Measurements from ENCODE around the gene ZG16B.

ZG16B gene

DNA sequence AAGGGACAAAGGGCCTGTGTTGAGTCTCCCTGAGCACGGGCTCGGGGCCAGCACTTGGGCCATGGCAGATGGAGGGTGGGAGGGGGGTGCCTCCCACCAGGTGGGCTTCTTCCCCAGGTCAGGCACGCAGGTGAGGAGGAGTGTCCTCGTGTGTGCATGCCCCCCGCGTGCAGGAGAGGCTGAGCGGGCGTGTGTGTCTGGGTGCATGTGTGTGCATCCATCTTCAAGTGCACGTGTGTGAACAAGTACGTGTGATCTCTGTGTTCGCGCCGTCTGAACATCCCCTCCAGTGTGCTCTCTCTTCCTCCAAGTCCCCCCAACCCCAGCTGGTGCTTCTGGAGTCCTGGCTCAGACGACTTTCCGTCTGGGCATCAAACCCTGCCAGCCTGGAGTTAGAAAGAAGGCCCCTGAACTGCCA is 2.7 kb upstream of the ZG16B start:
- Histone ChIP-seq H3K36me3 (no peaks in the 10 kb centered on the region), H3K4me1 (ENCODE audit: control insufficient read depth in 1 of 2, insufficient read depth in 1 of 2, low read depth in 1 of 2, low read length in 1 of 2) (peaks cover 12 to 14% of the 10 kb centered on the region in 2 experiments), H3K27ac (no peak overlapping the region), H3K9me3 (no peaks in the 10 kb centered on the region), H3K4me3 (ENCODE audit: low read depth in 1 of 2, low read length in 1 of 2) (no peak overlapping the region), H3K27me3 (no peaks in the 10 kb centered on the region)
- TF ChIP-seq, protein P1, sequence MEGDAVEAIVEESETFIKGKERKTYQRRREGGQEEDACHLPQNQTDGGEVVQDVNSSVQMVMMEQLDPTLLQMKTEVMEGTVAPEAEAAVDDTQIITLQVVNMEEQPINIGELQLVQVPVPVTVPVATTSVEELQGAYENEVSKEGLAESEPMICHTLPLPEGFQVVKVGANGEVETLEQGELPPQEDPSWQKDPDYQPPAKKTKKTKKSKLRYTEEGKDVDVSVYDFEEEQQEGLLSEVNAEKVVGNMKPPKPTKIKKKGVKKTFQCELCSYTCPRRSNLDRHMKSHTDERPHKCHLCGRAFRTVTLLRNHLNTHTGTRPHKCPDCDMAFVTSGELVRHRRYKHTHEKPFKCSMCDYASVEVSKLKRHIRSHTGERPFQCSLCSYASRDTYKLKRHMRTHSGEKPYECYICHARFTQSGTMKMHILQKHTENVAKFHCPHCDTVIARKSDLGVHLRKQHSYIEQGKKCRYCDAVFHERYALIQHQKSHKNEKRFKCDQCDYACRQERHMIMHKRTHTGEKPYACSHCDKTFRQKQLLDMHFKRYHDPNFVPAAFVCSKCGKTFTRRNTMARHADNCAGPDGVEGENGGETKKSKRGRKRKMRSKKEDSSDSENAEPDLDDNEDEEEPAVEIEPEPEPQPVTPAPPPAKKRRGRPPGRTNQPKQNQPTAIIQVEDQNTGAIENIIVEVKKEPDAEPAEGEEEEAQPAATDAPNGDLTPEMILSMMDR (IDR thresholded peaks at IDR 0.05): no peak

DNA sequence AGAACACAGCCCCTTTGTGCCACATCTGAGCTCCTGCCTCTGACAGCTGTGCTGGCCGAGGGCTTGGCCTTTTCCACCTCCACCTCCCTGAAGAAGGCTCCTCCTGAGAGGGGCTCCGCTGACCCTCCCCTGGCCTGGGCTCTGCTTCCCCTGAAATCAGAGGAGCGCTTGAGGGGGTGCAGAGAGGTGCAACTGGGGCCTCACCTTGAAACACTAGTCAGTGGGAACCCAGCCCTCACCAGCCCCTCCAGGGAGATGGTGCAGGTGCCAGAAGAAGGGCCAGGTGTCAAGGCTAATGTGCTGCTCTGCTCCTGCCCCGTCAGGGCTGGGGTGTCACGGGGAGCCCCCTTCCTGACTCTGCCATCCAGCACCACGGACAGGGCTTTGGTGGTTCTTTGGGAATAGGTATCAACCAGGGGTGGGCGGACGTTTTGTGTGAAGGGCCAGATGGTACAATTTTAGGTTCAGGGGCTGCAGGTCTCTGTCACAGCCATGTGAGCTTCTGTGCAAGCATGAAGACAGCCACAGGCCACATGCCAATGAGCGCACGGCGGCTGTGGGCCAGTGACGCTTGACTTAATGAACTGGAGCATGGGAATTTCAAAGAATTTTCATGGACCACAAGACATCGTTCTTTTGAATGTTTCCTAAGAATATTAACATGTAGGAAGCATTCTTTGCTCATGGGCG is 2.1 kb upstream of the ZG16B start:
- H3K4me3 ChIP-seq (ENCODE audit: low read depth in 1 of 2, low read length in 1 of 2): no peak overlapping the region
- TF ChIP-seq, protein P1 (IDR thresholded peaks at IDR 0.05): no peak
- H3K36me3 ChIP-seq: no peaks in the 10 kb centered on the region
- H3K9me3 ChIP-seq: no peaks in the 10 kb centered on the region
- peaks cover 12 to 14% of the 10 kb centered on the region in 2 experiments for H3K4me1 ChIP-seq (ENCODE audit: control insufficient read depth in 1 of 2, insufficient read depth in 1 of 2, low read depth in 1 of 2, low read length in 1 of 2)
- no peaks in the 10 kb centered on the region for H3K27me3 ChIP-seq
- no peak overlapping the region for H3K27ac ChIP-seq

DNA sequence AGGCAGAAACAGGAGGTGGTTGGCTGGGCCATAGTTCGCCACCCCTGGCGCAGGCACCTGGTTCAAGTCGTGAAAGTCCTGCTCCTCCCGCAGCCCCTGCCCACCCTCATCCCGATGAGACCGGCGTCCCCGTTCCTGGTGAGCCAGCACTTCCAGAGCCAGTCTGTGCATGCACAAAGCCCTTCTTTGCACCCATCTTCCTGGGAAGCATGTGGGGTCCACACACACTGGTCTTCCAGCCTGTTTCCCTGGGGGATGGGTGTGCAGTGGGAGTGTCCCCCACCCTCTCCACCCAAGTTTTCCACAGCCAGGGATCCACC is 1.6 kb upstream of the ZG16B start:
- Histone ChIP-seq H3K27ac (no peak overlapping the region), H3K9me3 (no peaks in the 10 kb centered on the region), H3K27me3 (no peaks in the 10 kb centered on the region), H3K4me3 (ENCODE audit: low read depth in 1 of 2, low read length in 1 of 2) (no peak overlapping the region), H3K36me3 (no peaks in the 10 kb centered on the region), H3K4me1 (ENCODE audit: control insufficient read depth in 1 of 2, insufficient read depth in 1 of 2, low read depth in 1 of 2, low read length in 1 of 2) (peaks cover 12 to 14% of the 10 kb centered on the region in 2 experiments)
- TF ChIP-seq, protein P1 (IDR thresholded peaks at IDR 0.05): no peak

DNA sequence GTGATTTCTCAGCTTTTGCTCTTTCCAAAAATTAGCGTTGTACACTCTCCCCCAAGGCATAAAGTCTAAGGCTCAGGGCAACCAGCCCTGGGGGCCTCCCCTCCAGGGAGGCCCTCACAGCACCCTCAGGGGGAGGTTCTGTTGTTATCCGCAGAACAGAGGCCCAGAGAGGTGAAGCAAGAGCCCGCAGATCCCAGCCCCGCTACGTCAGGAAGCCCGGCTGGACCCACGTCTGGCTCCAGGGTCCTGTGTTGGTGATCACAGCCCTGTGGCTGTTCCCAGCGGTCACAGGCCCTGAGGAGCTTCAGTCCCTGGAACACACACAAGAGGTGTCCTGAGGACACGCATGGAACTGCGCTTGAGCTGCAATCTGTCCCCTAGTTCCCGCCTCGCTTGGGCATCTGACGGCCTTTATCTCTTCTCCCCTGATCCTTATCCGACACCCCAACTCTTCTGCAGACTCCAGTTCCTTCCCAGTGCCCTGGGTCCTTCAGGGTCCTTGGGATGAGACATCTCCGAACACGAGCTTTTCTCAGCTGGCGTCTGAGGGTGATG is 1.1 kb upstream of the ZG16B start:
- H3K27ac ChIP-seq: no peak overlapping the region
- TF ChIP-seq, protein P1 (IDR thresholded peaks at IDR 0.05): no peak
- no peaks in the 10 kb centered on the region for H3K9me3 ChIP-seq
- peaks cover 12 to 14% of the 10 kb centered on the region in 2 experiments for H3K4me1 ChIP-seq (ENCODE audit: control insufficient read depth in 1 of 2, insufficient read depth in 1 of 2, low read depth in 1 of 2, low read length in 1 of 2)
- no peak overlapping the region for H3K4me3 ChIP-seq (ENCODE audit: low read depth in 1 of 2, low read length in 1 of 2)
- H3K36me3 ChIP-seq: no peaks in the 10 kb centered on the region
- no peaks in the 10 kb centered on the region for H3K27me3 ChIP-seq

DNA sequence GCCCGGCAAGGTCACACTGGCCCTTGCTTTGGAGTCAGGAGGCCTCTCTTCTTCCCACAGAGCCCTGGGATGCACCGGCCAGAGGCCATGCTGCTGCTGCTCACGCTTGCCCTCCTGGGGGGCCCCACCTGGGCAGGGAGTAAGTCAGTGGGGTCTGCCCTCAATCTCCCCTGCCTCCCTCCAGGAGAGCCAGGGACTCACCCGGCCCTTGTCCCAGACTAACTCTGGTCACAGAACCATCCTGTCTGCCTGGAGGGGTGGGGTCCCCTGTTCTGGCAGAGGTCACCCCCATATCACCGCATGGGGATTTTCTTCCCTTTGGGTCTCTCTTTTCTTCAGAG is 222 bp downstream of the ZG16B start:
- Histone ChIP-seq H3K4me1 (ENCODE audit: control insufficient read depth in 1 of 2, insufficient read depth in 1 of 2, low read depth in 1 of 2, low read length in 1 of 2) (peaks cover 12 to 14% of the 10 kb centered on the region in 2 experiments), H3K9me3 (no peaks in the 10 kb centered on the region), H3K27ac (no peak overlapping the region), H3K4me3 (ENCODE audit: low read depth in 1 of 2, low read length in 1 of 2) (no peak overlapping the region), H3K36me3 (no peaks in the 10 kb centered on the region), H3K27me3 (no peaks in the 10 kb centered on the region)
- TF ChIP-seq, protein P1 (IDR thresholded peaks at IDR 0.05): no peak

All from neutrophil (primary cell).